Skeletal muscle tissue (tissue), 4 donors: ENCODE results near the gene KRT73. TPM values are rescaled to one million over a fixed set of nuclear protein-coding genes. Genes with fewer than 3 reads are reported as not detected.

Experiments
- H3K27ac ChIP-seq: one replicate; pipeline ENCODE4 v1.7.0; 2013; ENCODE audit warnings: mild to moderate bottlenecking, low read depth, low read length, inconsistent platforms
- H3K27me3 ChIP-seq, 3 donors: one replicate each; pipeline ENCODE4 v1.7.0; 2013; ENCODE audit warnings: low read length in 3 of 3; ENCODE audit not compliant: control insufficient read depth in 3 of 3, insufficient read depth in 3 of 3
- H3K36me3 ChIP-seq, 3 donors: one replicate each; pipeline ENCODE4 v1.7.0; 2013; ENCODE audit warnings: low read length in 3 of 3; ENCODE audit not compliant: control insufficient read depth in 3 of 3, insufficient read depth in 3 of 3
- H3K4me1 ChIP-seq, 3 donors: one replicate each; pipeline ENCODE4 v1.7.0; 2013; ENCODE audit warnings: low read length in 3 of 3, mild to moderate bottlenecking in 3 of 3; ENCODE audit not compliant: control insufficient read depth in 3 of 3, insufficient read depth in 3 of 3
- H3K4me3 ChIP-seq, 3 donors: one replicate each; pipeline ENCODE4 v1.7.0; 2013; ENCODE audit warnings: low read length in 3 of 3
- H3K9ac ChIP-seq, 3 donors: one replicate each; pipeline ENCODE4 v1.7.0; 2013; ENCODE audit warnings: low read length in 3 of 3, mild to moderate bottlenecking in 3 of 3, moderate library complexity in 2 of 3, low read depth in 1 of 3
- H3K9me3 ChIP-seq, 3 donors: one replicate each; pipeline ENCODE4 v1.7.0; 2013; ENCODE audit warnings: low read length in 3 of 3; ENCODE audit not compliant: control insufficient read depth in 3 of 3
- total RNA-seq: library from RNA; depleted of rRNA; stranded (reverse); fragments of >200 nt; gene quantifications from one replicate; pipeline ENCODE4 v1.2.3, GENCODE V29; 2014
- donor health status: Osteomylitis.

KRT73 gene
- total RNA-seq, 1 donor from 2014 or later = under 0.01 TPM

DNA sequence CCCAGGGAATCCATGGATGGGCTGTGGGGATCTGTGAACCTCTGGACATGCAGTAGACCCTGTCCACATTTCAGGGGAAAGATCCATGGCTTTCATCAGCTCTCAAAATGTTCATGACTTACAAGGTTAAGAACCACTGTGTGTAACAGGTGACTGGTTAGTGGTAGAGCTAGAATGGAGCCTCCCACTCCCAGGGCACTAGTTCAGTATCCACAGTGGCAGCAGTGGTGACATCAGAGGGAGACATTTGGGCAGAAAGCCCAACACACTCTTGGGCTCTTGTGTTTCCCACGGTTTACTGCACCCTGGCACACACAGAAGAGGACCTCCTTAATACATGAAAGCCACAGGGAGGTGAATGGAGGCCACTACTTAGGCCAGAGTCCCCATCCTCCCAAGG, 53.8 kb downstream of the KRT73 start:
- Histone ChIP-seq H3K27me3 (peaks cover 6 to 44% (median 32%) of the 10 kb centered on the region in 3 donors), H3K4me1 (no peaks in the 10 kb centered on the region), H3K9me3 (no peaks in the 10 kb centered on the region)

GRCh38 chr12:52561880-52562449, 56.4 kb downstream of the KRT73 start:
- Histone ChIP-seq H3K4me1 (no peaks in the 10 kb centered on the region), H3K27ac (no peak overlapping the region), H3K36me3 (no peaks in the 10 kb centered on the region), H3K9me3 (no peaks in the 10 kb centered on the region), H3K27me3 (peaks cover 6 to 36% (median 28%) of the 10 kb centered on the region in 3 donors), H3K4me3 (no peak overlapping the region), H3K9ac (no peak overlapping the region)

More for the DNA sequence above, 53.8 kb downstream of the KRT73 start:
- H3K4me3 ChIP-seq = no peak overlapping the region
- no peak overlapping the region for H3K9ac ChIP-seq
- no peak overlapping the region for H3K27ac ChIP-seq
- no peaks in the 10 kb centered on the region for H3K36me3 ChIP-seq

- no peaks in the 10 kb centered on the region for H3K4me1 ChIP-seq
- H3K27me3 ChIP-seq = peaks cover 6 to 26% (median 20%) of the 10 kb centered on the region in 3 donors
- no peak overlapping the region for H3K9ac ChIP-seq
- no peak overlapping the region for H3K27ac ChIP-seq
- H3K4me3 ChIP-seq = no peak overlapping the region
- H3K9me3 ChIP-seq = no peaks in the 10 kb centered on the region
- no peaks in the 10 kb centered on the region for H3K36me3 ChIP-seq
Measured at GRCh38 chr12:52559979-52560378, 58.4 kb downstream of the KRT73 start.

DNA sequence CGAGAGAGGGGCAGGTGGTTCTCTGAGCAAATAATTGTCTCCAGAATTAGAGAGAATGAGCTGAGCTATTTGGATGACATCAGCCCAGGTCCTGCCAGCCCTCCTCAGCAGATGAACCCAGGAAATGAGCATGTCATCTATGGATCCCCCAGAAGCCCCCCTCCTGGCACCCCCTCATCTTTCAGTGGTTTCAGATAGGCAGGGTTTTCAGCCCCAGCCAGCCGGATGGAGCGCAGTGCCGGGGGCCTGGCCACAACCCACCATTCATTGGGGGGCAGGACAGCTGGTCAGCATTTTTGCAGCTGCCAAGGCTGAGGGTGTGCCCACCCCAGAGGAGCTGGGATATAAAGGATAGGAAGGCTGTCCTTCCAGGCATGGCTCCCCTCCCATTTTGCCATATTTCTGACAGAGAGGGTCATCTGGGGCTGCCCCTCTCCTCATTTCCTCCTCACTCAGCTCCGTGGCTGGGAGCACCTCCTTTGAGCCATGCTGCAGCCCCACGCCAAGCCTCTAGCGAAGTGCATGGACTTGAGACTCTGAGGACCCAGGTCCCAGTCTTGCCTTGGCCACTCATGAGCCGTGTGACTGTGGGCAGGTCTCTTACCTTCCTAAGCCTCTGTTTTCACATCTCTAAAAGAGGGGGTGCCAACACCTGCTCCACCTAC, 59.4 kb downstream of the KRT73 start:
- Histone ChIP-seq H3K9ac (no peak overlapping the region), H3K36me3 (no peaks in the 10 kb centered on the region), H3K27ac (no peak overlapping the region), H3K4me3 (no peak overlapping the region), H3K4me1 (no peaks in the 10 kb centered on the region), H3K27me3 (peaks cover 0 to 27% (median 11%) of the 10 kb centered on the region in 3 donors), H3K9me3 (no peaks in the 10 kb centered on the region)

Other genes with a start within 250 kb of the KRT73 start
- not detected for gene KRT84, start 232.9 kb downstream of the KRT73 start, total RNA-seq
- not detected for gene KRT82, start 212.2 kb downstream of the KRT73 start, total RNA-seq
- gene KRT75, start 184.2 kb downstream of the KRT73 start, total RNA-seq = not detected
- not detected for gene KRT6B, start 166.4 kb downstream of the KRT73 start, total RNA-seq
- not detected for gene KRT6C, start 144.8 kb downstream of the KRT73 start, total RNA-seq
- gene KRT6A, start 125.3 kb downstream of the KRT73 start, total RNA-seq = 1.6 TPM
- 1.6 TPM for gene KRT5, start 98.2 kb downstream of the KRT73 start, total RNA-seq
- gene KRT71, start 65.4 kb downstream of the KRT73 start, total RNA-seq = not detected
- not detected for gene KRT74, start 44.7 kb downstream of the KRT73 start, total RNA-seq
- gene KRT72, start 17.1 kb downstream of the KRT73 start, total RNA-seq = not detected
- gene KRT2, start 33.7 kb upstream of the KRT73 start, total RNA-seq = not detected
- 2.1 TPM for gene KRT1, start 61.8 kb upstream of the KRT73 start, total RNA-seq
- not detected for gene KRT77, start 85.0 kb upstream of the KRT73 start, total RNA-seq
- gene KRT76, start 158.8 kb upstream of the KRT73 start, total RNA-seq = not detected
- not detected for gene KRT3, start 177.6 kb upstream of the KRT73 start, total RNA-seq
- not detected for gene KRT4, start 195.6 kb upstream of the KRT73 start, total RNA-seq
- gene KRT79, start 215.8 kb upstream of the KRT73 start, total RNA-seq = 1.6 TPM
- gene KRT78, start 230.4 kb upstream of the KRT73 start, total RNA-seq = not detected